IPS-18a (cell line): ENCODE data around the gene GSG1L.

Experiments used
- H3K27ac ChIP-seq: one replicate; pipeline ENCODE4 v1.5.1; 2013; ENCODE audit warnings: low read length
- H3K27me3 ChIP-seq: one replicate; pipeline ENCODE4 v1.6.1; 2013; ENCODE audit warnings: mild to moderate bottlenecking, low read length; ENCODE audit not compliant: control insufficient read depth, insufficient read depth
- H3K36me3 ChIP-seq: one replicate; pipeline ENCODE4 v1.6.1; 2013; ENCODE audit warnings: low read depth, low read length; ENCODE audit not compliant: control insufficient read depth
- H3K4me1 ChIP-seq: one replicate; pipeline ENCODE4 v1.6.1; 2013; ENCODE audit warnings: low read depth, low read length; ENCODE audit not compliant: control insufficient read depth
- H3K4me3 ChIP-seq: one replicate; pipeline ENCODE4 v1.5.1; 2013; ENCODE audit warnings: low read length
- H3K9ac ChIP-seq: one replicate; pipeline ENCODE4 v1.6.1; 2013; ENCODE audit warnings: mild to moderate bottlenecking, low read length, moderate library complexity
- H3K9me3 ChIP-seq: one replicate; pipeline ENCODE4 v1.6.1; 2013; ENCODE audit warnings: low read depth, low read length; ENCODE audit not compliant: control insufficient read depth

The GSG1L gene

GRCh38 chr16:27820646-27821345, 242.7 kb downstream of the GSG1L start:
- Histone ChIP-seq H3K36me3 (no peaks in the 10 kb centered on the region), H3K27me3 (no peaks in the 10 kb centered on the region), H3K9ac (no peak overlapping the region), H3K9me3 (no peaks in the 10 kb centered on the region), H3K27ac (no peak overlapping the region), H3K4me1 (no peaks in the 10 kb centered on the region), H3K4me3 (no peak overlapping the region)

- Histone ChIP-seq H3K36me3 (no peaks in the 10 kb centered on the region), H3K27me3 (no peaks in the 10 kb centered on the region), H3K27ac (no peak overlapping the region), H3K9me3 (no peaks in the 10 kb centered on the region), H3K4me3 (no peak overlapping the region), H3K4me1 (no peaks in the 10 kb centered on the region), H3K9ac (no peak overlapping the region)
Observed at GRCh38 chr16:27819881-27820610, 243.5 kb downstream of the GSG1L start.

GRCh38 chr16:27819356-27819755, 244.2 kb downstream of the GSG1L start:
- Histone ChIP-seq H3K36me3 (no peaks in the 10 kb centered on the region), H3K27me3 (no peaks in the 10 kb centered on the region), H3K9me3 (no peaks in the 10 kb centered on the region), H3K9ac (no peak overlapping the region), H3K4me1 (no peaks in the 10 kb centered on the region), H3K4me3 (no peak overlapping the region), H3K27ac (no peak overlapping the region)

- no peak overlapping the region for H3K27ac ChIP-seq
- no peaks in the 10 kb centered on the region for H3K4me1 ChIP-seq
- H3K36me3 ChIP-seq: no peaks in the 10 kb centered on the region
- H3K9me3 ChIP-seq: no peaks in the 10 kb centered on the region
- no peak overlapping the region for H3K4me3 ChIP-seq
- no peak overlapping the region for H3K9ac ChIP-seq
- H3K27me3 ChIP-seq: no peaks in the 10 kb centered on the region
Observed at GRCh38 chr16:27818246-27818645, 245.3 kb downstream of the GSG1L start.

- H3K4me3 ChIP-seq: no peak overlapping the region
- no peaks in the 10 kb centered on the region for H3K27me3 ChIP-seq
- no peaks in the 10 kb centered on the region for H3K9me3 ChIP-seq
- no peak overlapping the region for H3K9ac ChIP-seq
- no peaks in the 10 kb centered on the region for H3K4me1 ChIP-seq
- H3K27ac ChIP-seq: no peak overlapping the region
- no peaks in the 10 kb centered on the region for H3K36me3 ChIP-seq
Observed at GRCh38 chr16:27817038-27817437, 246.5 kb downstream of the GSG1L start.

GRCh38 chr16:27816561-27816960, 247.0 kb downstream of the GSG1L start:
- Histone ChIP-seq H3K27me3 (no peaks in the 10 kb centered on the region), H3K36me3 (no peaks in the 10 kb centered on the region), H3K9me3 (no peaks in the 10 kb centered on the region), H3K27ac (no peak overlapping the region), H3K9ac (no peak overlapping the region), H3K4me3 (no peak overlapping the region), H3K4me1 (no peaks in the 10 kb centered on the region)

GRCh38 chr16:27813591-27813990, 249.9 kb downstream of the GSG1L start:
- no peak overlapping the region for H3K27ac ChIP-seq
- no peaks in the 10 kb centered on the region for H3K4me1 ChIP-seq
- H3K9ac ChIP-seq: no peak overlapping the region
- no peaks in the 10 kb centered on the region for H3K27me3 ChIP-seq
- no peaks in the 10 kb centered on the region for H3K36me3 ChIP-seq
- H3K4me3 ChIP-seq: no peak overlapping the region
- H3K9me3 ChIP-seq: no peaks in the 10 kb centered on the region

GRCh38 chr16:27811881-27812280, 251.6 kb downstream of the GSG1L start:
- Histone ChIP-seq H3K9me3 (no peaks in the 10 kb centered on the region), H3K27ac (no peak overlapping the region), H3K36me3 (no peaks in the 10 kb centered on the region), H3K9ac (no peak overlapping the region), H3K27me3 (no peaks in the 10 kb centered on the region), H3K4me1 (no peaks in the 10 kb centered on the region), H3K4me3 (no peak overlapping the region)

GRCh38 chr16:27806986-27807385, 256.5 kb downstream of the GSG1L start:
- Histone ChIP-seq H3K4me3 (no peak overlapping the region), H3K9ac (no peak overlapping the region), H3K4me1 (peaks cover 4% of the 10 kb centered on the region), H3K27me3 (no peaks in the 10 kb centered on the region), H3K36me3 (no peaks in the 10 kb centered on the region), H3K9me3 (no peaks in the 10 kb centered on the region), H3K27ac (no peak overlapping the region)

- no peaks in the 10 kb centered on the region for H3K9me3 ChIP-seq
- no peak overlapping the region for H3K27ac ChIP-seq
- peaks cover 4% of the 10 kb centered on the region for H3K4me1 ChIP-seq
- H3K27me3 ChIP-seq: no peaks in the 10 kb centered on the region
- H3K9ac ChIP-seq: no peak overlapping the region
- H3K4me3 ChIP-seq: no peak overlapping the region
- H3K36me3 ChIP-seq: no peaks in the 10 kb centered on the region
Observed at GRCh38 chr16:27806388-27806787, 257.1 kb downstream of the GSG1L start.

- no peak overlapping the region for H3K27ac ChIP-seq
- H3K4me1 ChIP-seq: peaks cover 4% of the 10 kb centered on the region
Observed at GRCh38 chr16:27805828-27806351, 257.6 kb downstream of the GSG1L start.

More at GRCh38 chr16:27805828-27806351, 257.6 kb downstream of the GSG1L start:
- no peak overlapping the region for H3K4me3 ChIP-seq
- no peaks in the 10 kb centered on the region for H3K9me3 ChIP-seq
- H3K36me3 ChIP-seq: no peaks in the 10 kb centered on the region
- no peaks in the 10 kb centered on the region for H3K27me3 ChIP-seq
- H3K9ac ChIP-seq: no peak overlapping the region
